HG03558 (cell line): ENCODE measurements around the gene SCMH1.

ENCODE experiments used
- ATAC-seq: cut with Tn5 transposase; IDR thresholded peaks from one replicate; pipeline ENCODE4 v1.9.1; 2021; ENCODE audit warnings: moderate number of reproducible peaks; ENCODE audit not compliant: unreplicated experiment; ENCODE audit errors: extremely low read depth

SCMH1 gene

GRCh38 chr1:41015897-41016470, 226.1 kb downstream of the SCMH1 start:
- no peak for ATAC-seq

DNA sequence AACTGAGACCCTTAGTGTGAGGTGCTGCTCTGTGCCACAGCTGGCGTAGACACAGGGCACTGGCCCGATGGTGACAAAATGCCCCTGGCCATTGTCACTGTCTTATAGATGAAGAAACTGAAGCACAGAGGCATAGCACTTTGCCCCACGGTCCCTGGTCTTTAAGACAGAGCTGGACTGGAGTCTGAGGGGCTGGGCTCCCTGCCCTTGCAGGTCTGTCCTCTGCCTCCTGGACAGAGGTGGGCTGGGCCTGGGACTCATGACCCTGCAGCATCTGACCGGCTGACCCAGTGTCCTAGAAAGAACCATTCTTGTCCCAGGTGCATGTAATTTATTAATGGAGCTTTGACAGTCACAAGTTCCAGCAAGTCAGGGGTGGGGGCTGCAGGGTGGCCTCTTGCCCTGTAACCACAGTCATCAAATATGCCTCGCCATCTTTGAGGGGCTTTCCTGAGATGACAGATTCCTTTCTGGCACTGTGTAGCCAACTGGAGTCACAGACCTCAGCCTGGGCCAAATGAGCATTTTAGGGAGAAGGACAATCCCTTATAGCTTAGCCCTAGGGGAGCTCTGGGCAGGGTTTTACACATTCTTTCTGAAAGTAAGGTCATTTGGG, 226.7 kb downstream of the SCMH1 start:
- ATAC-seq, result no peak

GRCh38 chr1:41014871-41015270, 227.2 kb downstream of the SCMH1 start:
- no peak for ATAC-seq

- ATAC-seq, result no peak
Measured at GRCh38 chr1:41013796-41014195, 228.3 kb downstream of the SCMH1 start.

GRCh38 chr1:41013024-41013423, 229.1 kb downstream of the SCMH1 start:
- no peak for ATAC-seq

DNA sequence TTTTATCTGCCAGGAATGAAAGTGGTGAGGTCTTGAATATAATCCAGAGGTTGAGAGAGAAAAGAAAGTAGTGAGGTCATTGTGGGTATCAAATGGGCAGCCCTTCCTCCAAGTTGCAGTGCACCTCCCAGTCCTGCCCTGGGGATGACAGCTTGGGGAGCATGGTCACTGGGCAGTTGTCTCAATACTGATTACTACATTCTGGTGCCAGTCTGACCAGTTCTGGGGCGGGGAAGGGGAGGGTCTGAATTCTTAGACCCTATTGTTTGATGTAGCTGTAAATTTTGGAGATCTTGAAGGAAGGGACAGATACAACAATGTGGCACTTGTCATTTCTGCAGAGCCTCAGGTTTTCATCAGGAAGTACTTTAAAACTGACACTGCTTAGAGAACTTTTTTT, 231.8 kb downstream of the SCMH1 start:
- no peak for ATAC-seq

DNA sequence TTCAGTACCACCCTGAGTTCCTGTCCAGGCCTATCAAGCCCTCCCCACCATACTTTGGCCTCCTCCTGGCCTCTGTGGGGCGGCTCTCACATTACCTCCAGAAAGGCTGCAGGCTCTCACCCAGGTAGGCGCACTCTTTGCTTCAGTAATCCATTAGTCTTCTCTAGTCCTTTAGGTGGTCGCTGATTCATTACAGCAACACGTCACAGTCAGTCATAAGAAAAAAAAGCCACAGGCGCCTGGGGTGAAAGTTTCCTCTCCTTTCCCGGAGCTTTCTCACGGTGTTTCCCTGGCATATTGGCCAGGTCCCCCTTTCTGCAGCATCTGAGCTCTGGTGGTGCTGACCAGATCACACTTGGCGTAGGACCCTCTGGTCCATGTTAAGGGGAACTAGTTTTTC, 232.6 kb downstream of the SCMH1 start:
- no peak for ATAC-seq

GRCh38 chr1:41006942-41007865, 234.9 kb downstream of the SCMH1 start:
- ATAC-seq, result no peak

DNA sequence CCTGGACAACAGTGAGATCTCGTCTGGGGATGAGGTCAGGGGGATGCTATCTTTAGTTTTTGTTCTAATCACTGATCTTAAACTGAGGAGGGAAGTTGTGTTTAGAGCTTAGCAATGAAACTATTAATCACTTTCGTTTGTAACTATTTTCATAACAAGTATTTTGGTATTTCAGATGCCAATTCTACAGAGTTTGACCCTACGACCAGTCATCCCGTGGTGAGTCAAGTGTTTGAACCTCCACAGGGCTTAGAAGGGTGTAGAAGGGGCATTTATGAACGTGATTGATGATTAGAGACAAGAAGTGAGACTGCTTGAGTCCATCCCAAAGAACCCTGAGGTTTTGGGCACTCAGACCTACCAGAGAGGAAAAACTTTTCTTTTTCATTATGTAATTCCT, 236.2 kb downstream of the SCMH1 start:
- ATAC-seq, result no peak

DNA sequence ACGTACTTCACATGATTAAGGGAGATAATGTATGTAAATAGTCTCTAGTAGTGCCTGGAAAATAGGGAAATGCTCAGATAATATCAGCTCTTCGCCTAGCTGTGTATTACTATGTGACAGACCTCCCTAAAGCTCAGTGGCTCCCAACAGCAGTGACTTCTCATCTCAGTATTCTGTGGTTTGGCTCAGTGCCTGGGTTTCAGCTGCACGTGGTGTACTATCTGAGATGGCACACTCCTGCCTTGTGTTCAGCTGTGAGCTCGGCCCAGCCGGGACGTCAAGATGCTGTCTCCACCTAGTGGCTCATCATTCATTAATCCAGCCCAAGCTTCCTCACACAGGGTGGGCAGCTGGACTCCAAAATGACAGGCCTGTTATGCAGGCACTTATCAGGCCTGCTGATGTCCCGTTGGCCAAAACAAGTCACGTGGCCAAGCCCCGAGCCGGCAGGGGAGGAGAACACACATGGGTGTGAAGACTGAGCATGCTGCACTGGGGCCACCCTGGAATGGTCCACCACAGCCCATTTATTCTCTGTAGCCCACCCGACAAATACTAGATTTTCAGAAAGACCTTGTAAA, 238.4 kb downstream of the SCMH1 start:
- ATAC-seq, result peak; percentile 90

GRCh38 chr1:41003127-41003639, 238.9 kb downstream of the SCMH1 start:
- no peak for ATAC-seq

GRCh38 chr1:40998668-40999067, 243.4 kb downstream of the SCMH1 start:
- no peak for ATAC-seq

GRCh38 chr1:40997096-40997495, 245.0 kb downstream of the SCMH1 start:
- ATAC-seq, result no peak

GRCh38 chr1:40989066-40989465, 253.0 kb downstream of the SCMH1 start:
- no peak for ATAC-seq

DNA sequence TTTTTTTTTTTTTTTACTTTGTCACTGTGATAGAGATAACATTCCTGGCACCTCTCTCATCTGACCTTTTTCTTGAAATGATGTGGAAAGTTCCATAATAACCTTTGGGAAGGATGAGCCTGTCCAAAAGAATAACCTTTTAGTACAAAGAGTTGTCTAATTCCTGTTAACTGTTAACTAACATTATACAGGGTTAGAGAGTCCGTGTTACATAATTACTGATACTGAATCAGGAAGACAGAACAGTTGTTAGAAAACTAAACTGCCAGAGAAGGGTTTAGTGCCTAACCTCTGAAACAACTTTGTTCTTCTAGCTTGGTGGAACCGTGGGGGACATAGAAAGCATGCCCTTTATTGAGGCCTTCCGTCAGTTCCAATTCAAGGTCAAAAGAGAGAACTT, 253.8 kb downstream of the SCMH1 start:
- ATAC-seq, result no peak

DNA sequence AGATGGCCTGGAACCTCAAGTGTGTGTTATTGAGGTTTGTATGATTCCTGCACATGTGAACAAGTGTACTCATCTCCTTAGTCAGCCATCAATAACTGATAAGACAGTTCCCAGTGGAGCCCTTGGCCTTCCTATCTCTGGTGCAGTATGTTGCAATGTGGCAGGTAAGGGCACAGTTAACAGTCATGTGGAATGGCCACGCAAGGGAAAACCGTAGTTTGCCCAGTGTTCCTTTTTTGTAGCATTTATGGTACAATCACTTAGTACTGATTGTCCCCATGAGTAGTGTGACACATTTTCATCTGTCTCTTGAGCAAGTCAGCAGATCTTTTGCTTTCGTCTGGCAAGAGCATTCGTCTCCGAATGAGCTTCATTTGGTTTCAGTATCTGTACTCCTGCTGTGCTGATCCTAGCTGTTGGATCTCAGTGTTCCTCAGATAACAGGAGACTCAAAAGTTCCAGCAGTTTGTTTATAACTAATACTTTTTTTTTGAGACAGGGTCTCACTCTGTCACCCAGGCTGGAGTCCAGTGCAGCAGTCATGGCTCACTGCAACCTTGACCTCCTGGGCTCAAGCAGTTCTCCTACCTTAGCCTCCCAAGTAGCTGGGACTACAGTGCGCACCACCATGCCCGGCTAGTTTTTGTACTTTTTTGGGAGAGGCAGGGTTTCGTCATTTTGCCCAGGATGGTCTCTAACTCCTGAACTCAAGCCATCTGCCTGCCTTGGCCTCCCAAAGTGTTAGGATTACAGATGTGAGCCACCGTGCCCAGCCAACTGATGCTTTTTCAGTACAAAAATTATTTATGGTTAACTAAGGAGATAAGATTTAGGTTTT, 254.4 kb downstream of the SCMH1 start:
- ATAC-seq, result no peak

GRCh38 chr1:40986956-40987355, 255.2 kb downstream of the SCMH1 start:
- no peak for ATAC-seq

GRCh38 chr1:40986328-40986783, 255.8 kb downstream of the SCMH1 start:
- ATAC-seq, result no peak

DNA sequence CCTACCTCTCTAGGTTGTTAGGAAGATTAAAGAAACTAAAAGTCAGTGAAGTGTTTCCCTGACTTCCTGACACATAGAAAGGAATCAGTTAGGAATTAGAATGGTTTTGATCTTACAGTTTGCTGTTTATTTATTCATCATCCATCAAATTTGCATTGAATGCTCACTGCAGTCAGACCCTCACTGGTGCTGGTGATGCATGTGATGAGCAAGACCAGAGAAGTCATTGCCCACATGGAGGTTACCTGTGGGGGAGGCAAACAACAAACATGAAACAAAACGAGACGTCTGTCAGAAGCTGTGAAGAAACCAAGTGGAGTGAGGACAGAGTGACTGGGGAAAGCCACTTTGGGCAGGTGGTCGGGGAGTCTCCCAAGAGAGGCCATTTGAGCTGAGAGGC, 256.2 kb downstream of the SCMH1 start:
- no peak for ATAC-seq

GRCh38 chr1:40985161-40985560, 256.9 kb downstream of the SCMH1 start:
- no peak for ATAC-seq
